Natural killer cell (primary cell): Measurements from ENCODE around the gene GNAI1. TPM values are rescaled to one million over a fixed set of nuclear protein-coding genes. Genes with fewer than 3 reads are reported as not detected.

Source experiments
- ATAC-seq, 3 donors: fragments of 150-1000 bp in 2 of 3; fragments of 200-7000 bp in 1 of 3; cut with Tn5 transposase; 1 replicate in 1 of 3; 2 replicates in 2 of 3; pipeline ENCODE4 v1.10.0; 2021; ENCODE audit warnings: mild to moderate bottlenecking in 2 of 3, moderate library complexity in 2 of 3
- DNase-seq, 2 donors: peaks; one replicate each; pipeline versions ENCODE4 v3.0.0 to v3.0.0-alpha.2; 2013 to 2021; ENCODE audit warnings: mixed read lengths in 1 of 2
- H3K27ac ChIP-seq: one replicate; pipeline ENCODE4 v1.5.1; 2013; ENCODE audit warnings: mild to moderate bottlenecking, low read length
- H3K27me3 ChIP-seq: one replicate; pipeline ENCODE4 v1.6.1; 2013; ENCODE audit warnings: low read length; ENCODE audit not compliant: control insufficient read depth, insufficient read depth
- H3K36me3 ChIP-seq: one replicate; pipeline ENCODE4 v1.6.1; 2013; ENCODE audit warnings: low read length; ENCODE audit not compliant: control insufficient read depth, insufficient read depth
- H3K4me1 ChIP-seq: one replicate; pipeline ENCODE4 v1.6.1; 2013; ENCODE audit warnings: low read length; ENCODE audit not compliant: control insufficient read depth, insufficient read depth
- H3K4me3 ChIP-seq: one replicate; pipeline ENCODE4 v1.5.1; 2013; ENCODE audit warnings: low read length
- H3K9me3 ChIP-seq: one replicate; pipeline ENCODE4 v1.6.1; 2013; ENCODE audit warnings: low read length; ENCODE audit not compliant: control insufficient read depth, insufficient read depth
- H3K27ac Mint-ChIP-seq, 2 donors: one replicate each; pipeline ENCODE4 v1.8.0; 2022; ENCODE audit warnings: mild to moderate bottlenecking in 2 of 2, mixed read lengths in 2 of 2, moderate library complexity in 1 of 2
- H3K27me3 Mint-ChIP-seq, 2 donors: one replicate each; pipeline ENCODE4 v1.8.0; 2022; ENCODE audit warnings: low read depth in 2 of 2, mixed read lengths in 2 of 2
- H3K36me3 Mint-ChIP-seq: one replicate; pipeline ENCODE4 v1.8.0; 2022; ENCODE audit warnings: mixed read lengths
- H3K4me1 Mint-ChIP-seq, 2 donors: one replicate each; pipeline ENCODE4 v1.8.0; 2022; ENCODE audit warnings: mixed read lengths in 2 of 2
- H3K4me3 Mint-ChIP-seq: one replicate; pipeline ENCODE4 v1.8.0; 2022; ENCODE audit warnings: mild to moderate bottlenecking, moderate library complexity, mixed read lengths
- H3K9me3 Mint-ChIP-seq, 2 donors: one replicate each; pipeline ENCODE4 v1.8.0; 2022; ENCODE audit warnings: mixed read lengths in 2 of 2
- CTCF ChIP-seq: fragments of 200-600 bp; IDR thresholded peaks from one replicate; pipeline ENCODE4 v1.8.0; 2022; ENCODE audit warnings: antibody characterized with exemption
- WGBS: methylation state at CpG from one replicate; pipeline ENCODE4 v1.1.7; 2013; ENCODE audit warnings: missing lambda C conversion rate; ENCODE audit not compliant: insufficient coverage; 5-methylcytosine and 5-hydroxymethylcytosine counted together
- intact Hi-C: fragments of 100-400 bp; cut with micrococcal nuclease; formaldehyde crosslinking; loops from one replicate; pipeline ENCODE4 v1.14.2; 2022
- total RNA-seq, 4 donors: library from RNA; stranded (reverse); fragments of 120-200 nt in 1 of 4; gene quantifications; one replicate each; pipeline versions ENCODE4 v1.2.3 to v1.2.4, GENCODE V29; 2013 to 2022

Gene GNAI1
- total RNA-seq, 3 donors from 2014 or later (not counting 1 experiment from before 2014, with no cell fraction given) = 0.59 to 1.1 (median 0.68) TPM

- no peak for TF ChIP-seq CTCF
- intact Hi-C loops = no loop called here
- DNase-seq (no peak), ATAC-seq (no peak)
- Mint-ChIP-seq H3K27ac (no peak overlapping the region), H3K27me3 (no peaks in the 10 kb centered on the region), H3K36me3 (no peaks in the 10 kb centered on the region), H3K4me3 (no peak overlapping the region), H3K9me3 (peaks cover 0 to 3% of the 10 kb centered on the region in 2 donors), H3K4me1 (no peaks in the 10 kb centered on the region)
- no peak overlapping the region for H3K4me3 ChIP-seq
- H3K4me1 ChIP-seq = no peaks in the 10 kb centered on the region
- no peaks in the 10 kb centered on the region for H3K36me3 ChIP-seq
- H3K27ac ChIP-seq = no peak overlapping the region
- H3K9me3 ChIP-seq = no peaks in the 10 kb centered on the region
- no CpG with 5 or more reads among the region's 2 CpGs for WGBS
- H3K27me3 ChIP-seq = no peaks in the 10 kb centered on the region
Observed at GRCh38 chr7:80097756-80098155, 36.9 kb upstream of the GNAI1 start.

GRCh38 chr7:80098795-80099194 is 35.8 kb upstream of the GNAI1 start:
- no peaks in the 10 kb centered on the region for H3K4me1 Mint-ChIP-seq

GRCh38 chr7:80100254-80100653 is 34.4 kb upstream of the GNAI1 start:
- Histone ChIP-seq H3K4me1 (peaks cover under 1% of the 10 kb centered on the region), H3K27ac (no peak overlapping the region), H3K27me3 (no peaks in the 10 kb centered on the region), H3K9me3 (peaks cover under 1% of the 10 kb centered on the region), H3K4me3 (no peak overlapping the region), H3K36me3 (no peaks in the 10 kb centered on the region)
- Mint-ChIP-seq H3K36me3 (no peaks in the 10 kb centered on the region), H3K27me3 (no peaks in the 10 kb centered on the region), H3K27ac (no peak overlapping the region), H3K9me3 (peaks cover 2 to 7% of the 10 kb centered on the region in 2 donors), H3K4me3 (no peak overlapping the region), H3K4me1 (peaks cover 0 to under 1% of the 10 kb centered on the region in 2 donors)
- 82% methylated on average over 2 of the region's 4 CpGs for WGBS
- TF ChIP-seq CTCF = no peak
- ATAC-seq (no peak), DNase-seq (no peak)
- intact Hi-C loops = no loop called here

More at GRCh38 chr7:80098795-80099194, 35.8 kb upstream of the GNAI1 start:
- Histone ChIP-seq H3K27ac (no peak overlapping the region), H3K4me1 (no peaks in the 10 kb centered on the region), H3K4me3 (no peak overlapping the region), H3K9me3 (no peaks in the 10 kb centered on the region), H3K36me3 (no peaks in the 10 kb centered on the region), H3K27me3 (no peaks in the 10 kb centered on the region)
- no peak for TF ChIP-seq CTCF
- H3K4me3 Mint-ChIP-seq = no peak overlapping the region
- 93% methylated on average over 6 of the region's 6 CpGs for WGBS
- H3K27me3 Mint-ChIP-seq = no peaks in the 10 kb centered on the region
- H3K27ac Mint-ChIP-seq = no peak overlapping the region
- DNase-seq (no peak), ATAC-seq (no peak)
- intact Hi-C loops = no loop called here
- H3K36me3 Mint-ChIP-seq = no peaks in the 10 kb centered on the region
- peaks cover 0 to 3% of the 10 kb centered on the region in 2 donors for H3K9me3 Mint-ChIP-seq

- ATAC-seq (no peak), DNase-seq (no peak)
- H3K27ac Mint-ChIP-seq = no peak overlapping the region
- TF ChIP-seq CTCF = no peak
- no peaks in the 10 kb centered on the region for H3K27me3 Mint-ChIP-seq
- Histone ChIP-seq H3K27ac (no peak overlapping the region), H3K4me3 (no peak overlapping the region), H3K9me3 (peaks cover 3% of the 10 kb centered on the region), H3K27me3 (no peaks in the 10 kb centered on the region), H3K36me3 (no peaks in the 10 kb centered on the region), H3K4me1 (peaks cover 6% of the 10 kb centered on the region)
- H3K9me3 Mint-ChIP-seq = peaks cover 8 to 11% of the 10 kb centered on the region in 2 donors
- H3K4me1 Mint-ChIP-seq = peaks cover 12% of the 10 kb centered on the region in 2 donors
- H3K4me3 Mint-ChIP-seq = no peak overlapping the region
- no peaks in the 10 kb centered on the region for H3K36me3 Mint-ChIP-seq
- intact Hi-C loops = no loop called here
- 60% methylated on average over 3 of the region's 3 CpGs for WGBS
Observed at GRCh38 chr7:80105701-80106408, 28.8 kb upstream of the GNAI1 start.
